ENCODE measurements around the gene NRXN3.

DNA sequence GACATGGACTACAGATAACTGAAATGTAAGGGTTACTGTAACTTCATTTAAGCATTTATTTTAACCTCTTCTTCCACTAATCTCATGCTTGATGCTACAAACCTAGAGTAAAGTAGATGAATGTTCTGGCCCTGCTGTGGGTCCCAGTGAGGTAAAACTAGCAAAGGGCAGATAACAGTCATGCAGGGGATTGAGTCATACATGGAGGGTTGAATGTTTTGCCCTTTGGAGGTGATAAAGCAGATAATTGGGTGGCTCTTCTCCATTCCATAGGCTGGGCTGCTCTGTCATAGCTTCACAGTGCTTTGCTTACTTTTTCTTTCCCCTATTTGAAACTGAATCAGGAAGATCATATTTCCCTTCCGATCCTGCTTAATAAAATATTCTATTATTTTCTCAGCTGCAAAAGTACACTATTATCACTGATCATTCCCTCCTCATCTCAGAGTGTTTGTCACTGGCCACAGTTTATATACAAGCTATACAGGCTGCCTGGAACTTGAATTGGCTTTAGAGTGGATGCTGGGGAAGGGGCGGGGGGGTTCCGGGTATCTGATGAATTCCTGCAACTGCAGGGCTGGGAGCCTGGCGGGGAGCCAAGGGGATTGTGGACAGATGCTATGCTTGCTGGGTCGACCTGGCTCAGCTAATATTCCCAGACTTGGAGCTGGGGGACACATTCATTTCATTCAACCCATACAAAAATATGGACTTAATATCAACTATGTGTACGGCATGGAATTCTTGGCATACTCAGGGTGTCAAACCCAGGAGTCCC, 235.1 kb downstream of the NRXN3 start:
- TF ChIP-seq GATA3 (IDR thresholded peaks at IDR 0.05; ENCODE audit: low read depth, low read length) (no peak), GATA2 (IDR thresholded peaks at IDR 0.05; ENCODE audit: low read depth, low read length) (no peak)

Data from SH-SY5Y (cell line).